HG03342 (cell line): ENCODE results near the gene NKAIN4.

Source experiments
- ATAC-seq: cut with Tn5 transposase; IDR thresholded peaks from one replicate; pipeline ENCODE4 v1.9.1; 2021; ENCODE audit warnings: mild to moderate bottlenecking, moderate library complexity; ENCODE audit not compliant: unreplicated experiment

NKAIN4 gene

GRCh38 chr20:63254232-63254605 lies at the start of gene NKAIN4:
NKAIN4 (minus strand) TSS chr20:63254463; CDS start chr20:63254450, 13 bp downstream.
- no peak for ATAC-seq

- ATAC-seq: no peak
Observed at GRCh38 chr20:63303095-63303666, 48.9 kb upstream of the NKAIN4 start.

DNA sequence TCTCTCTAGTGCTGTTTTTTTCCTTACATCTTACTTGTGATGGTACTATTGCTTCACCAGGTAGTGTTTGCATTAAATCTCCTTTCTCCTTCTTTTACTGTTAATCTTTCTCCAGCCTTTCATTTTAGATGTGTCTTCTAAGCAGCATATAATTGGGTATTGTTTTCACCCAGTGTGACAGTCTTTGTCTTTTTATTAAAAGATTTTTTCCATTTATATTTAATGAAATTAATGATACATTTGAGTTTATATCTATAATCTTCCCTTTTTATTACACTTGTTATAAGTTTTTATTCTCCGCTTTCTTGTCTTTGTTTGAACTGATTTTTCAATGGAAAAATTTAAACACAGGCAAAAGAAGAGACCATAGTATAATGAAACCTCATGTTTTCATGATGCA lies 47.4 kb upstream of the NKAIN4 start:
- ATAC-seq: no peak

DNA sequence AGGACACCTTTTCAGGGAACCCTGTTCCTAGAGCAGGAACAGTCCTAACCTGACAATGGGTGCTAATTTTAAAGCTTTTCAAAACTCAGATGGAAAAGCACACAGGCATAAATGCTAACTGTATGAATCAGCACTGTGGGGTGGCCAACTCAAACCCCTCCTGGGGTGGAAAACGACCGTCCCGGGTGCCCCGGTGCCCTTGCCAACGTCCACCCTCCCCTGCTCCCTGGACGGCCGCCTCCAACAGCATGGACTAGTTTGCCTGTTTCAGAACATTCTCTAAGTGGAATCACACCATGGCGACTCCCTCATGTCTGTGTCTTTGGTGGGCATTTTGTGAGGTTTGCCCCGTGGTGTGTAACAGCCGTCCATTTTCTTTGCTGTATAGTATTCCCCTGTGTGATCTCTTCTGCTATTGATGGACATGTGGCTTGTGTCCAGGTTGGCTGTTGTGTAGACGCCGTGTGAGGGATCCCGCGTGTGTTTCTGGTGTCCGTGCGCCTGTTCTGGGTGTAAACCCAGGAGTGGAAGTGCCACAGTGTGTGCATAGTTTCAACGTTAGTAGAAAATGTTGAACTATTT lies 44.6 kb upstream of the NKAIN4 start:
- ATAC-seq: no peak

GRCh38 chr20:63297796-63298572 lies 43.7 kb upstream of the NKAIN4 start:
- no peak for ATAC-seq

GRCh38 chr20:63297371-63297781 lies 43.1 kb upstream of the NKAIN4 start:
- no peak for ATAC-seq

- no peak for ATAC-seq
Observed at GRCh38 chr20:63296531-63297299, 42.5 kb upstream of the NKAIN4 start.

DNA sequence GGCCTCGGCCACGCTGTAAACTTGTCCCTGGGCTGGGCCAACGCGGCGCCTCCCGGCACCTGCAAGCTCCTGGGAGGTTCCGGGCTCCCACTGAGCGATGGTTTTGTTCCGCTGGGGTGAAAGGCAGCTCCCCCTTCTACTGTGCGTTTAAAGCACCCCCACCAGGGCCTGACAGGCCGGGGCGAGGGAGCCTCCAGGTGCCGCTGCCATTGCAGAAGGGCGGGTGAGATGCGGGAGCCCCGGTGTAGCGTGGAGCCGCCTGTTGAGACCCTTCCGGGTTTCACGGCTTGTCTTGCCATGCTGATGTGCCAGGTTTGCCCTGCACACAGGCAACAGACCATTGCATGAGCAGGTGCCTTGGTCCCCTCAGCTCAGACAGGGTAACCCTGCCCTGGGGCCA lies 41.6 kb upstream of the NKAIN4 start:
- ATAC-seq: no peak

DNA sequence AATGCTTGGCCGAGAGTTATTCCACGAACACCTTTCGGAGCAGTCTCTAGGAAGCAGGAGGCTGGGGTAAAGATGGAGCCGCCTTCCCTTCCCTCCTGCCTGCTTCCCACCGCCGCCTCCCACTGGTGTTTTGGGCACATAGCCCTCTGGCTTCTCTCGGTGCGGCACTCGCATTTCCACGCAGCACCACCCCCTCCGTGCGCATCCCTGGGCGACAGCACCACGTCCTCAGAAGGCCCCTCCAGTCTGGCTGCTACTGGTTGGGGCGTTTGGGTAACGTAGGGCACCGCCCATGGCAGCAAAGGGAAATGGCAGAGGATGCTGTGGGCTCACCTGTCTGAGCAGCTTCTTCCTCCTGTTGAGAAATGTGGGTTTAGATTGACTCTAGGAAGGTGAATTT lies 41.2 kb upstream of the NKAIN4 start:
- ATAC-seq: no peak

- no peak for ATAC-seq
Observed at GRCh38 chr20:63295018-63295417, 40.8 kb upstream of the NKAIN4 start.

GRCh38 chr20:63294536-63294900 lies 40.3 kb upstream of the NKAIN4 start:
- ATAC-seq: no peak

DNA sequence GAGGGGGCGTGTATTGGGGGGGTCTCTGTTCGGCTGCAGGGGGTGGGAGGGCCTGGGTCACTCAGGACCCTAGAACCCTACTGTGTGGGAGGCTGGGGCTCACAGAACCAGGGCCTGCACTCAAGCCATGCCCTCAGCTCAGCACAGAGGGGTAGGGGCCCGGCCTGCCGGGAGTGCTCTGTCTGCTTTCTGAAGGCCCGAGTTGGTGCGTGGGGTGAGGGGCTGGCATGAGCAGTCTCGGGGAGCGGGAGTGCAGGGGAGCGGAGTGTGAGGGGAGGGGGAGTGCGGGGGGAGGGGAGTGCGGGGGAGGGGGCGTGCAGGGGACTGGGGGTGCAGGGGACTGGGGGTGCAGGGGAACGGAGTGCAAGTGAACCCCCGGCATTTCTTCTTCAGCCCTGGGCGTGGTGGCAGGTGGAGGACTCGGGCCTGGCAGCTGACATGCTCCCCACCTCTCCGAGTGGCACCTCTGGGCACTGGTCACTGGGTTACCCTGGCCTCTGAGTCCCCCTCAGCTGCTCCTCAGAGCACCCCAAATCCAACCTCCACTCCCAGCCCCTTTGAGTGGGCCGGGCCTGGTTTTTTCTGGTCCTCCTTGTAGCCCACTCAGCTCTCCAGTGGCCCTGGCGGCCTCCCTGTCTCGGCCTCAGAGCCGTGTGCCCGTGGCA lies 39.7 kb upstream of the NKAIN4 start:
- ATAC-seq: no peak

GRCh38 chr20:63293456-63293855 lies 39.2 kb upstream of the NKAIN4 start:
- no peak for ATAC-seq

DNA sequence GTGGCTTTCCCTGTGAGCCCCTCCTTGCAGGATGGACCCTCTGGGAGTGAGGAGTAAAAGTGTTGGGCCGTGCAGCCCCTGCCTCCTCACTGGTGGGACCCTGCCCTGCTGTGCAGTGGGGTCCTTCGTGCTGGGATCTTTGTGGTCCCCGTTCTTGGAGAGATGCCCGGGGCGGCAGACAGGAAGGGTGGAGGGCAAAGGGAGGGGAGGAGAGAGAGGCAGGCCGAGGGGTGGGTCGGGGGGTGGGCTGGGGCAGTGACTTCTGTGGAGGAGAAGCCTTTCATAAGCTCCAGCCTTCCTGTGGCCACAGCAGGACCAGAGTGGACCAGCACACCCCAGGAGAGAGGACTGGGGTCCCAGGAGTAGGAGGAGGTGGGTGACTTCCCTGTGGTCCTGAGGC lies 38.6 kb upstream of the NKAIN4 start, which contains the start of gene COL20A1:
TSS of gene COL20A1 (plus strand) at position 283 of the 400 bp plus-strand sequence. CDS start 1,922 bp downstream, outside the sequence.
- ATAC-seq: no peak

- ATAC-seq: no peak
Observed at GRCh38 chr20:63292292-63292701, 38.0 kb upstream of the NKAIN4 start.

DNA sequence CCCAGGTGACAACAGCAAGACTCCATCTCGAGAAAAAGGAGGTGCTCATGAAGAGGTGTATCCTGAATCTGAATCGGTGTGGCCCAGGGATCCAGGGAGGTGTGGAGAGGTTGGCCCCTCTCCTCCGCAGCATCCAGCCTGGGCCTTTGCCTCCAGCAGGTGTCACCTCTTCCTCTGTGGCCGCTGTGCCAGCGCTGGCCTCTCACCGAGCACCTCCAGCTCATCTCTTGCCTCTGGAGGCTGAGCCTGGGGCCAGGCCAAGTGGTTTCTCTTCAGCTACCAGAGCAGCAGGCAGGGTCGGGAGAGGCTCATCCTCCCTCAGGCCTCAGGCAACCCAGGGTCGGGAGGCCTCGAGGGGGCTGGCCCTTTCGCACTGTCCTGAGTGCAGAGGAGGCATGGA lies 37.5 kb upstream of the NKAIN4 start:
- ATAC-seq: no peak

GRCh38 chr20:63290677-63291472 lies 36.6 kb upstream of the NKAIN4 start:
- no peak for ATAC-seq

DNA sequence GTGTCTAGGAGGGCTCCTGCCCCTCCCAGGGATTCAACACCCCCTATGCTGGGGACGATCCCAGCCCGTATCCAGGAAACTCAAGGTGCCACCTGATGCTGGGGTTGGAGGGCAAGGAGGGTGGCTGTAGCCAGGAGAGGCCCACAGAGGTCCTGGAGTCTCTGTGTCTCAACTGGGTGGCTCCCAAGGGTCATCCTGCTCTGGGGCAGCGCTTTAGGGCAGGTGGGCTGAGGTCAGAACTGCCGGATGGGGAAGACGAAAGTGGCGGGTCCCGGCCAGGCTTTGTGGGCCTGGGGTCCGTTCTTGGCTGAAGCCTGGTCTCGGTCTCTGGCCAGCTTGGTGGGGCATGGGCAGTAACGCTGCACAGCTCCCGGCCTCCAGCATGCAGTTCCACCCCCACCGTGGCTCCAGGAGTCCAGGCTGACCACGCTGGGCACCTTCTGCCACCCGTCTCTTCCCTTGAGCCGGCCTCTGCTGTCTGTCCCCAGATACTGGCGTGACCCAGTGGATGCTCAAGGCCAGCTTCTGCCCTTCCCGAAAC lies 35.9 kb upstream of the NKAIN4 start:
- ATAC-seq: no peak

- ATAC-seq: no peak
Observed at GRCh38 chr20:63289311-63290135, 35.3 kb upstream of the NKAIN4 start.
